Heart left ventricle (tissue), 13 donors: ENCODE measurements around the gene CMPK2.

ENCODE experiments used
- CTCF ChIP-seq, 12 donors: fragments of 200-600 bp; sonication (generic) in 4 of 12; IDR thresholded peaks; one replicate each; pipeline versions ENCODE4 v1.5.0 to v1.8.0; 2018 to 2022; ENCODE audit warnings: antibody characterized with exemption in 12 of 12, mild to moderate bottlenecking in 5 of 12
- POLR2A ChIP-seq, 2 donors: fragments of 450-650 bp; IDR thresholded peaks; one replicate each; pipeline ENCODE4 v1.6.1; 2017; ENCODE audit warnings: antibody characterized with exemption in 2 of 2, mild to moderate bottlenecking in 2 of 2, moderate library complexity in 2 of 2
- donor health status: ischemic (EF 13 %, LVEDD 7.1; RV severe dilation, severe dysfunction).
- donor health status: DM: no; HTN: yes; CAD: no.
- donor health status: DM: no; HTN: no; CAD: no.
- donor health status: ischemic (EF 25% LVEDD 6.9; RV normal size, moderate dysfunction).
- donor health status: ischemic (EF 25% LVEDD 5.7; RV mildly dilated, moderate dysfunction).
- donor health status: ischemic (EF 35%, LVEDD 5.7; RV mildly dilated, moderate dysfunction).
- donor health status: nonischemic (EF 11% LVEDD 7.7; RV severe dilation, severe dysfunction).
- donor health status: DM: yes; HTN: yes; CAD: no.
- donor health status: PGD.
- donor health status: ischemic (EF 29% LVEDD 5.4; RV normal size, mild dysfunction).
- donor health status: nonischemic (EF 23%, LVEDD 6.1; RV moderate dilation, normal function).

GRCh38 chr2:6812857-6813530, 52.7 kb downstream of the CMPK2 start:
- TF ChIP-seq CTCF (IDR thresholded peaks at IDR 0.05), result no peak
- no peak for TF ChIP-seq POLR2A (IDR thresholded peaks at IDR 0.05)
